Measurements from ENCODE around the gene ATF7.

ATF7 gene

GRCh38 chr12:53592426-53592825 is 33.8 kb downstream of the ATF7 start (continued):
- no peak for TF ChIP-seq KLF16 (tag by site-specific recombination; IDR thresholded peaks at IDR 0.05)
- TF ChIP-seq ZNF626 (tag by site-specific recombination; IDR thresholded peaks at IDR 0.05), result no peak
- TF ChIP-seq ZNF280D (tag by site-specific recombination; IDR thresholded peaks at IDR 0.05), result no peak
- no peak for TF ChIP-seq ZNF791 (tag by site-specific recombination; IDR thresholded peaks at IDR 0.05)
- TF ChIP-seq PRDM1 (tag by site-specific recombination; IDR thresholded peaks at IDR 0.05), result no peak
- TF ChIP-seq ZSCAN23 (tag by site-specific recombination; IDR thresholded peaks at IDR 0.05), result no peak
- no peak for TF ChIP-seq ZNF302 (tag by site-specific recombination; IDR thresholded peaks at IDR 0.05; ENCODE audit: low read depth)
- TF ChIP-seq YY2 (tag by site-specific recombination; IDR thresholded peaks at IDR 0.05), result no peak

- no peaks in the 10 kb centered on the region for H3K36me3 ChIP-seq (ENCODE audit: control insufficient read depth in 2 of 2, insufficient read depth in 1 of 2, low read length in 2 of 2)
- peaks cover 32% of the 10 kb centered on the region for H3K4me1 ChIP-seq (ENCODE audit: control insufficient read depth, insufficient read depth, low read length)
- H3K9me3 ChIP-seq (ENCODE audit: control insufficient read depth, insufficient read depth, low read depth, low read length), result no peaks in the 10 kb centered on the region
- POLR2A ChIA-PET, result no interaction called here
- H3K27ac ChIP-seq (ENCODE audit: extremely low read depth, low read depth, low read length), result no peak overlapping the region; the same call in 1 of the 2 replicates
- CTCF ChIA-PET, result interaction anchor here (0.7 to 1.2 kb wide), 4 partner anchors 38 to 152 kb away, joined by 3 to 4 read pairs (median 4); no protein-coding TSS in a partner anchor
- no peak overlapping the region for H3K4me3 ChIP-seq (ENCODE audit: low read depth, low read length)
- TF ChIP-seq ZNF664 (tag by site-specific recombination; IDR thresholded peaks at IDR 0.05) (no peak), ZNF585B (tag by site-specific recombination; IDR thresholded peaks at IDR 0.05) (no peak), PRDM1 (tag by site-specific recombination; IDR thresholded peaks at IDR 0.05) (peak; percentile 74), ZNF202 (tag by site-specific recombination; IDR thresholded peaks at IDR 0.05; ENCODE audit: borderline replicate concordance) (no peak), ZNF830 (tag by site-specific recombination; IDR thresholded peaks at IDR 0.05; ENCODE audit: low read depth) (no peak), ZNF549 (tag by site-specific recombination; IDR thresholded peaks at IDR 0.05) (no peak), ZBTB17 (tag by site-specific recombination; IDR thresholded peaks at IDR 0.05) (peak; percentile 97), ZNF311 (tag by site-specific recombination; IDR thresholded peaks at IDR 0.05; ENCODE audit: borderline replicate concordance) (no peak), GLI4 (tag by site-specific recombination; IDR thresholded peaks at IDR 0.05) (no peak), ZSCAN18 (tag by site-specific recombination; IDR thresholded peaks at IDR 0.05) (no peak), ZNF341 (tag by site-specific recombination; IDR thresholded peaks at IDR 0.05; ENCODE audit: low read depth) (no peak), ZNF747 (tag by site-specific recombination; IDR thresholded peaks at IDR 0.05) (no peak), ZNF37A (tag by site-specific recombination; IDR thresholded peaks at IDR 0.05) (no peak), GLIS1 (tag by site-specific recombination; IDR thresholded peaks at IDR 0.05) (no peak), ZNF354C (tag by site-specific recombination; IDR thresholded peaks at IDR 0.05; ENCODE audit: borderline replicate concordance, low read depth) (no peak), ZNF362 (tag by site-specific recombination; IDR thresholded peaks at IDR 0.05) (no peak), ZNF768 (tag by site-specific recombination; IDR thresholded peaks at IDR 0.05) (no peak), ZNF132 (tag by site-specific recombination; IDR thresholded peaks at IDR 0.05; ENCODE audit: borderline replicate concordance) (no peak), ZNF544 (tag by site-specific recombination; IDR thresholded peaks at IDR 0.05) (no peak), ZNF239 (tag by site-specific recombination; IDR thresholded peaks at IDR 0.05) (no peak), ZNF670 (tag by site-specific recombination; IDR thresholded peaks at IDR 0.05; ENCODE audit: low read depth) (no peak)
Observed at GRCh38 chr12:53591301-53592206, 34.6 kb downstream of the ATF7 start.

Data from HEK293 (cell line).